ENCODE measurements around the gene KCP. TPM values are rescaled to one million over a fixed set of nuclear protein-coding genes. Genes with fewer than 3 reads are reported as not detected.
A peak's percentile ranks its signal among the peaks of the same experiment; 100 is the strongest.

Gene KCP
- total and polyA plus RNA-seq, 2 of the 13 experiments (the other 11 are each of a cell fraction or from before 2014, with no cell fraction given): 0.37 to 1.0 TPM

DNA sequence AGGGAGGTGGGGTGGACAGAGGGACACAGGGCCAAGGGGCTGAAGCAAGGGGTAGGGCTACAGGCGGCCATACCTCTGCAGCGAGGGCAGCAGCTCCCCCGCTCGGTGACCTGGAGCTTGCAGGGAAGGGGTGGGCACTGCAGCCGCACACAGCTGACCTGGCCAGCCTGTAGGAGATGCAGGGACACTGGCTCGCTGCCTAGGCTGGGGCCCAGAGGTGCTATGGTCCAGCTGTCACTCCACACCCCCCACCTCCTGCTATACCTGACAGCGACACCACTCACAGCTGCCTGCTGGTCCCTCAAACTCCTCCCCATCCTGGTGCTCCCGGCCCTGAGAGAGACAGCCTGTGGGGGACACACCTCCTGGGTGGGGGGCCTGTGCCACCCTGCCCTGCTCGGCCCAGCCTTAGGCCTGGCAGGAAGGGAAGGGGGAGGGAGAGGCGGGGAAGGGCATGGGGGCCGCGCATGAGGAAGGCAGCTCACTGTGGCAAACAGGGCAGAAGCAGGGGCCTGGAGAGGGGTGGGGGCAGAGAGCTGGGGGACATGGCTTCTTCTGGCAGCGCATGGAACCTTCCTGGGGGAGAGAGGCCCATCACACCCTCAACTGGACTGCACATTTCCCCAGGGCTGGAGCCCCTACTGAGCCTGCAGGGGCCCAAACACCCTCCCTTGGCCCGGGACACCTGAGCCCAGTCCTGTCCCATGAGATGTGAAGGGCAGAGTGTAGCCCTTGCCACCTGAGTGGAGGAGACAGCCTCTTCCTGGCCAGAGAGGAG, 23.9 kb downstream of the KCP start (continued):
- TF ChIP-seq, protein P1, sequence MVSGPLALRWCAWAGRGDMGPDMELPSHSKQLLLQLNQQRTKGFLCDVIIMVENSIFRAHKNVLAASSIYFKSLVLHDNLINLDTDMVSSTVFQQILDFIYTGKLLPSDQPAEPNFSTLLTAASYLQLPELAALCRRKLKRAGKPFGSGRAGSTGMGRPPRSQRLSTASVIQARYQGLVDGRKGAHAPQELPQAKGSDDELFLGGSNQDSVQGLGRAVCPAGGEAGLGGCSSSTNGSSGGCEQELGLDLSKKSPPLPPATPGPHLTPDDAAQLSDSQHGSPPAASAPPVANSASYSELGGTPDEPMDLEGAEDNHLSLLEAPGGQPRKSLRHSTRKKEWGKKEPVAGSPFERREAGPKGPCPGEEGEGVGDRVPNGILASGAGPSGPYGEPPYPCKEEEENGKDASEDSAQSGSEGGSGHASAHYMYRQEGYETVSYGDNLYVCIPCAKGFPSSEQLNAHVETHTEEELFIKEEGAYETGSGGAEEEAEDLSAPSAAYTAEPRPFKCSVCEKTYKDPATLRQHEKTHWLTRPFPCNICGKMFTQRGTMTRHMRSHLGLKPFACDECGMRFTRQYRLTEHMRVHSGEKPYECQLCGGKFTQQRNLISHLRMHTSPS (CRISPR knock-in tag; IDR thresholded peaks at IDR 0.05; ENCODE audit: low read depth): 0 out of 2 replicates have a peak, but pooled peaks have one; percentile 31
- no peak for TF ChIP-seq SP1 (IDR thresholded peaks at IDR 0.05)
- TF ChIP-seq SP1 (CRISPR knock-in tag; IDR thresholded peaks at IDR 0.05): peak; percentile 33; the same call in 1 of the 2 replicates
- no peak for TF ChIP-seq MAZ (IDR thresholded peaks at IDR 0.05; ENCODE audit: borderline replicate concordance, low read depth, low read length)
- TF ChIP-seq MAZ (CRISPR knock-in tag; IDR thresholded peaks at IDR 0.05; ENCODE audit: low read depth): no peak
- TF ChIP-seq, protein P2, sequence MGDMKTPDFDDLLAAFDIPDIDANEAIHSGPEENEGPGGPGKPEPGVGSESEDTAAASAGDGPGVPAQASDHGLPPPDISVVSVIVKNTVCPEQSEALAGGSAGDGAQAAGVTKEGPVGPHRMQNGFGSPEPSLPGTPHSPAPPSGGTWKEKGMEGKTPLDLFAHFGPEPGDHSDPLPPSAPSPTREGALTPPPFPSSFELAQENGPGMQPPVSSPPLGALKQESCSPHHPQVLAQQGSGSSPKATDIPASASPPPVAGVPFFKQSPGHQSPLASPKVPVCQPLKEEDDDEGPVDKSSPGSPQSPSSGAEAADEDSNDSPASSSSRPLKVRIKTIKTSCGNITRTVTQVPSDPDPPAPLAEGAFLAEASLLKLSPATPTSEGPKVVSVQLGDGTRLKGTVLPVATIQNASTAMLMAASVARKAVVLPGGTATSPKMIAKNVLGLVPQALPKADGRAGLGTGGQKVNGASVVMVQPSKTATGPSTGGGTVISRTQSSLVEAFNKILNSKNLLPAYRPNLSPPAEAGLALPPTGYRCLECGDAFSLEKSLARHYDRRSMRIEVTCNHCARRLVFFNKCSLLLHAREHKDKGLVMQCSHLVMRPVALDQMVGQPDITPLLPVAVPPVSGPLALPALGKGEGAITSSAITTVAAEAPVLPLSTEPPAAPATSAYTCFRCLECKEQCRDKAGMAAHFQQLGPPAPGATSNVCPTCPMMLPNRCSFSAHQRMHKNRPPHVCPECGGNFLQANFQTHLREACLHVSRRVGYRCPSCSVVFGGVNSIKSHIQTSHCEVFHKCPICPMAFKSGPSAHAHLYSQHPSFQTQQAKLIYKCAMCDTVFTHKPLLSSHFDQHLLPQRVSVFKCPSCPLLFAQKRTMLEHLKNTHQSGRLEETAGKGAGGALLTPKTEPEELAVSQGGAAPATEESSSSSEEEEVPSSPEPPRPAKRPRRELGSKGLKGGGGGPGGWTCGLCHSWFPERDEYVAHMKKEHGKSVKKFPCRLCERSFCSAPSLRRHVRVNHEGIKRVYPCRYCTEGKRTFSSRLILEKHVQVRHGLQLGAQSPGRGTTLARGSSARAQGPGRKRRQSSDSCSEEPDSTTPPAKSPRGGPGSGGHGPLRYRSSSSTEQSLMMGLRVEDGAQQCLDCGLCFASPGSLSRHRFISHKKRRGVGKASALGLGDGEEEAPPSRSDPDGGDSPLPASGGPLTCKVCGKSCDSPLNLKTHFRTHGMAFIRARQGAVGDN (CRISPR knock-in tag; IDR thresholded peaks at IDR 0.05): peak; percentile 50
- TF ChIP-seq HMG20A (CRISPR knock-in tag; IDR thresholded peaks at IDR 0.05; ENCODE audit: borderline replicate concordance): no peak
- TF ChIP-seq, protein P3, sequence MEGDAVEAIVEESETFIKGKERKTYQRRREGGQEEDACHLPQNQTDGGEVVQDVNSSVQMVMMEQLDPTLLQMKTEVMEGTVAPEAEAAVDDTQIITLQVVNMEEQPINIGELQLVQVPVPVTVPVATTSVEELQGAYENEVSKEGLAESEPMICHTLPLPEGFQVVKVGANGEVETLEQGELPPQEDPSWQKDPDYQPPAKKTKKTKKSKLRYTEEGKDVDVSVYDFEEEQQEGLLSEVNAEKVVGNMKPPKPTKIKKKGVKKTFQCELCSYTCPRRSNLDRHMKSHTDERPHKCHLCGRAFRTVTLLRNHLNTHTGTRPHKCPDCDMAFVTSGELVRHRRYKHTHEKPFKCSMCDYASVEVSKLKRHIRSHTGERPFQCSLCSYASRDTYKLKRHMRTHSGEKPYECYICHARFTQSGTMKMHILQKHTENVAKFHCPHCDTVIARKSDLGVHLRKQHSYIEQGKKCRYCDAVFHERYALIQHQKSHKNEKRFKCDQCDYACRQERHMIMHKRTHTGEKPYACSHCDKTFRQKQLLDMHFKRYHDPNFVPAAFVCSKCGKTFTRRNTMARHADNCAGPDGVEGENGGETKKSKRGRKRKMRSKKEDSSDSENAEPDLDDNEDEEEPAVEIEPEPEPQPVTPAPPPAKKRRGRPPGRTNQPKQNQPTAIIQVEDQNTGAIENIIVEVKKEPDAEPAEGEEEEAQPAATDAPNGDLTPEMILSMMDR (CRISPR knock-in tag; IDR thresholded peaks at IDR 0.05): peak; percentile 70
- no peak for TF ChIP-seq ZNF737 (CRISPR knock-in tag; IDR thresholded peaks at IDR 0.05; ENCODE audit: borderline replicate concordance)
- TF ChIP-seq IKZF4 (CRISPR knock-in tag; IDR thresholded peaks at IDR 0.05; ENCODE audit: borderline replicate concordance, low read depth, not compliant biosample characterization): peak; percentile 42
